ENCODE results near the gene TXNDC9.
"Not testable (repeated sequence)": the region's sequence is repeated elsewhere in the genome, so short reads cannot be mapped to it uniquely, and the experiment has no call there.

TXNDC9 gene

GRCh38 chr2:99336804-99337112, 625 bp upstream of the TXNDC9 start:
- no peak for DNase-seq

GRCh38 chr2:99325384-99325783, 10.7 kb downstream of the TXNDC9 start:
- DNase-seq, result no peak

DNA sequence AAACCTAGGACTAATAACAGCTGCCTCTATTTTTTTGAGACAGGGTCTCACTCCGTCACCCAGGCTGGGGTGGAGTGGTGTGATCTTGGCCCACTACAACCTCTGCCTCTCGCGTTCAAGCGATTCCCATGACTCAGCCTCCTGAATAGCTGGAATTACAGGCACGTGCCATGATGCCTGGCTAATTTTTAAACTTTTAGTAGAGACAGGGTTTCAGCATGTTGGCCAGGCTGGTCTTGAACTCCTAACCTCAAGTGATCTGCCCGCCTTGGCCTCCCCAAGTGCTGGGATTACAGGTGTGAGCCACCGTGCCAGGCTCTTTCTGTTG, 18.3 kb downstream of the TXNDC9 start:
- not testable (repeated sequence) for DNase-seq

DNA sequence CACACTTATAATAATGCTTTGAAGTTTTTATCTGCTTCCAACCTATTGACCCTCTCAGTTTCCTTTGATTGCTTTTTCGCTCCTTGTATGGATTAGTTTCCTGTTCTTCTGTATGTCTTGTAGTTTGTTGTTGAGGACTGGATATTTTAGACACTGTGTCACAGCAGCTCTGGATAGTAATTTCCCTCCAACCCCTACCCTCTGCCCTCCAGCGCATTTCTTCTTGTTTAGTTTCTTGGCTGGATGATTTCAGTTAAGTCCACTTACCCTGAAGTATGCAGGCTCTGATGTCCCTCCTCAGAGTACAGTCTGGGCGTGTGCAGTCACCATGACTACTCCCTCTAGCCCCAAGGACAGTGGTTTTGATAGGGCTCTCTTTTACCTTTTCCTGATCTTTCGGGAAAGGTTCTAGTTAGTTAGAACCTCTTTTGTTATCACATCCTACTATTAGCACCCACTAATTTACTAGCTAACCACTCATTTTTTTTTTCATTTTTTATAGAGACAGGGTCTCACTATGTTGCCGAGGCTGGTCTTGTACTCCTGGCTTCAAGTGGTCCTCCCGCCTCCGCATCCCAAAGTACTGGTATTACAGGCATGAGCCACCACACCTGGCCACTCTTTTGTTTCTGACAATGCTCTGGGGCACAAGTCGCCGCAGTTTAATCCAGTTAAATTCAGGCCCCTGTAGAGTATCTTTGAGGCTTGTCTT, 18.8 kb downstream of the TXNDC9 start:
- DNase-seq, result no peak

- DNase-seq, result not testable (repeated sequence)
These were observed 35.0 kb downstream of the TXNDC9 start, which contains the start of gene LYG1 for GRCh38 chr2:99301097-99301496. Gene LYG1, minus strand, starts transcription at chr2:99301197. Its CDS starts 5,527 bp downstream, at chr2:99295670.

GRCh38 chr2:99299580-99299979, 36.6 kb downstream of the TXNDC9 start:
- DNase-seq, result no peak

GRCh38 chr2:99297994-99298393, 38.1 kb downstream of the TXNDC9 start:
- DNase-seq, result no peak

DNA sequence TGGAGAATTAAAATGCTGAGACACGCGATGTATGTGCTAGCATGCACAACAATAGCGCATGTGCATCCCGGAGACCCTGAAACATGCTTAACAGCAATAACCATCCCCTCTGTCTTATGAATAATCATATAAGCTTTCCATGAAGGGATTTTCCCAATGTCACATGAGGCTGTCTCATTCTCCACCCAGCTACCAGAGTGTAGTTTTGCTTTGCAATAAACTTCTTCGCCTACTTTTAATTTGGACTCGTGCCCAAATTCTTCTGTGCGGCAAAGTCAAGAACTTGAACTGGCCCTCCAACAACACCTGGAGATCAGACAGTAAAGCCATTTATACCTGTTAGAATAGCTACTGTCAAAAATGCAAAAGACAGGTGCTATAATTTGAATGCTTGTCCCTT, 50.6 kb downstream of the TXNDC9 start:
- no peak for DNase-seq

DNA sequence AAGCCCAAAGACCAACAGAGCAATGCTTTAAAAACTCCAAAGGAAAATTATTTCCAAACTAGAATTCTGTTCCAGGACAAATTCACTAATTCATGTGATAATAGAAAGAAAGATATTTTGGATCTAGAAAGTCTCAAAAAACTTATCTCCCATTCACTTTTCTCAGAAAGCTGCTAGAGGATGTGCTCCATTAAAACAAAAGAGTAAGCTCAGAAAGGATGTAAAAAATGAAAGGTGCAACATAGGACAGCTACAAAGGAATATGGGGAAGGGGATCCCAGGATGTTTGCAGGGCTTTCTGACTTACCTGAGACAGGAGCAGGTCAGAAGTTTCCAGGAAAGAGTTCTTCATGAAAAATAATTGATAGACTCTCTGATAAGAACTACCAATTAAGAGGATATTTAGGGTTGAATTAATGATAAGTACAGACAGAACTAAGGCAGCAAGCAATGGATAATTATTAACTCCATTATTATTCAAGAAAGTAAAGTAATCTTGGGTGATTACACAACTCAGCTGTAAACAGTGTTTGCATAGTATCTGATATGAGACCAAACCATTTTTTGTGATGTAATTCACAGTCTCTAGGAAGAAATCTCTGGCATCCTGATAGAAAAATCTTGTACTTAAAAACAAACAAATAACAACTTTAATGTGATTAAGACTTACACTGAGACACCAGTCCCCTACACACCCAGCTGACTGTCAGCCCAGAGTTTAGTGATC, 56.0 kb downstream of the TXNDC9 start:
- no peak for DNase-seq

DNA sequence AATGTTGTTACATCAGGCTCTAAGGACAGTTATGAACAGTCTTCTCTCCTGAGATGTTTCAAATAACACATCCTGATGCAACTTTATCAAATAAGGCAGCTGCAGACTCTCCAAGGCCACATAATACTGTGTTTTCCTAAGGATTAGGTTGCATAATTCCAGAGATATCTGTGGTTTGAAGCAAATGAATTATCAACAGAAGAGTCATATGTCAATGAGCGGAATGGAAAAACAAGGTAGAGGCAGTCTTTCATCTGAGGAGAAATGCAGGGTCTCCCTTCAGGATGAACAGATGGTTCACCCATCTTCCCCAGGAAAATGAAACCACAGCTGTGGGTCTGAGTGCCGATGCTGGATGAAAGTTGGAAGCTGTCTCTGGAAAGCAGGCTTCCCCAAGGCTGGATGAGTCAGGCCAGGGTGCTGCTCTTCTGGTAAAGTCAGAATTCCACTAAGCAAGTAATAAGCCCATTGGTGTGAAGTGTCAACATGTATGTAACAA, 57.3 kb downstream of the TXNDC9 start:
- no peak for DNase-seq

- DNase-seq, result not testable (repeated sequence)
These were observed 57.9 kb downstream of the TXNDC9 start for GRCh38 chr2:99278195-99278765.

- no peak for DNase-seq
These were observed 60.3 kb downstream of the TXNDC9 start for GRCh38 chr2:99275882-99276281.
